Activated T-helper 17 cell treated with anti-CD3 and anti-CD28 coated beads, Interleukin-2, amount 50 U/mL, for 72 hours (primary cell): ENCODE results near the gene SPEF1. TPM values are rescaled to one million over a fixed set of nuclear protein-coding genes. Genes with fewer than 3 reads are reported as not detected.
A peak's percentile ranks its signal among the peaks of the same experiment; 100 is the strongest.

Source experiments
- ATAC-seq: fragments of 150-1000 bp; cut with Tn5 transposase; replicated peaks from 2 replicates; pipeline ENCODE4 v1.10.0; 2021; ENCODE audit warnings: mild to moderate bottlenecking, moderate library complexity
- H3K27ac Mint-ChIP-seq: one replicate; pipeline ENCODE4 v1.8.0; 2022; ENCODE audit warnings: mixed read lengths
- H3K27me3 Mint-ChIP-seq: one replicate; pipeline ENCODE4 v1.8.0; 2022; ENCODE audit warnings: mixed read lengths
- H3K36me3 Mint-ChIP-seq: one replicate; pipeline ENCODE4 v1.8.0; 2022; ENCODE audit warnings: low read depth, mild to moderate bottlenecking, mixed read lengths
- H3K4me1 Mint-ChIP-seq: one replicate; pipeline ENCODE4 v1.8.0; 2022; ENCODE audit warnings: mixed read lengths
- H3K4me3 Mint-ChIP-seq: one replicate; pipeline ENCODE4 v1.8.0; 2022; ENCODE audit warnings: mild to moderate bottlenecking, mixed read lengths
- H3K9me3 Mint-ChIP-seq: one replicate; pipeline ENCODE4 v1.8.0; 2022; ENCODE audit warnings: mixed read lengths
- total RNA-seq, 2 donors: library from RNA; stranded (reverse); gene quantifications; one replicate each; pipeline ENCODE4 v1.2.3, GENCODE V29; 2022

The SPEF1 gene
- total RNA-seq, 2 donors from 2014 or later, result 0.24 TPM

DNA sequence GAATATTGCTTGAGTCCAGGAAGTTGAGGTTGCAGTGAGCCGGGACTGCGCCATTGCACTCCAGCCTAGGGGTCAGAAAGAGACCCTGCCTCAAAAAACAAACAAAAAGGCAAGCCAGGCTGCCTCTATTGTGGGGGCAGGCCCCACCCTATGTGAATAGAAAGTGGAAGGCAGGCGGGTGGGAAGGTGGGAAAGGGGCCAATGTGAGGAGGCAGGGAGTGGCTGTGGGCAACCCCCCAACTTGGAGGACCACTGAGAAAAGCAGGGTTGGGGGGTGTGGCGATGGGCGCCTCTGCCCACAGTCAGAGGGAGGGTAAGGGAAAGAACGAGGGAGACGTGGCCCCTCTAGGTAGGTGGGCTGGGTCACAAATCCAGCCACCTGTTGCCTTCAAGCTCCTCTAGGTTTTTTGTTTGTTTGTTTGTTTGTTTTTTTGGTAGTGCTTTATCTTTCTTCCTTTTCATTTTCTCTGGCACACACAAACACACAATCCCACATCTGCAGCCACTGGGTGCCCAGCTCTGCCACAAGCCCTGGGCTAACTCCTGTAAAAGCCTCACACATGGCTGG is 33.8 kb upstream of the SPEF1 start:
- peak overlapping the region; percentile 72 for H3K4me3 Mint-ChIP-seq

DNA sequence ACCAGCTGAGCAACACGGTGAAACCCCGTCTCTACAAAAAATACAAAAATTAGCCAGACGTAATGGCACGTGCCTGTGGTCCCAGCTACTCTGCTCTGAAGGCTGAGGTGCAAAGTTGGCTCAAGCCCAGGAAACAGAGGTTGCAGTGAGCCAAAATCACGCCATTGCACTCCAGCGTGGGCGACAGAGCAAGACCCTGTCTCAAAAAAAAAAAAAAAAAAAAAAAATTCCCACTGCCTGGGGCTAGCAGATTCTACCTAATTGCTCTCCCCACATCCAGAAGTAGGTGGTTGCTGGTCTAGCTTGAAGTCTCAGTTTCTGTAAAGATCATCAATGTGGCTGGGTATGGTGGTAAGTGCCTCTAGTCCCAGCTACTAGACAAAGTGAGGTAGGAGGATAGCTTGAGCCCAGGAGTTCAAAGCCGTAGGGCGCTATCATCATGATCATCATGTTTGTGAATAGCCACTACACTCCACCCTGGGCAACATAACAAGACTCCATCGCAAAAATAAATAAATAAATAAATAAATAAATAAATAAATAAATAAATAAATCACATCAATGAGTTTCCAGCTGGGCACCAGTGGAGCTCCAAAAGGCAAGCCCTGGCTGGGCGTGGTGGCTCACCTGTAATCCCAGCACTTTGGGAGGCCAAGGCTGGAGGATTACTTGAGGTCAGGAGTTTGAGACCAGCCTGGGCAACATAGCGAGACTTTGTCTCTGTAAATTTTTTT is 32.8 kb upstream of the SPEF1 start:
- Mint-ChIP-seq H3K27ac (peak overlapping the region; percentile 98), H3K4me3 (peak overlapping the region; percentile 96), H3K9me3 (no peaks in the 10 kb centered on the region), H3K36me3 (peaks cover 8% of the 10 kb centered on the region), H3K27me3 (no peaks in the 10 kb centered on the region), H3K4me1 (peaks cover 35% of the 10 kb centered on the region)
- ATAC-seq, result peak; percentile 45

More for the DNA sequence above, 33.8 kb upstream of the SPEF1 start:
- peaks cover 8% of the 10 kb centered on the region for H3K36me3 Mint-ChIP-seq
- H3K9me3 Mint-ChIP-seq, result no peaks in the 10 kb centered on the region
- no peak for ATAC-seq
- H3K27ac Mint-ChIP-seq, result peak overlapping the region; percentile 63
- H3K4me1 Mint-ChIP-seq, result peaks cover 35% of the 10 kb centered on the region
- no peaks in the 10 kb centered on the region for H3K27me3 Mint-ChIP-seq

DNA sequence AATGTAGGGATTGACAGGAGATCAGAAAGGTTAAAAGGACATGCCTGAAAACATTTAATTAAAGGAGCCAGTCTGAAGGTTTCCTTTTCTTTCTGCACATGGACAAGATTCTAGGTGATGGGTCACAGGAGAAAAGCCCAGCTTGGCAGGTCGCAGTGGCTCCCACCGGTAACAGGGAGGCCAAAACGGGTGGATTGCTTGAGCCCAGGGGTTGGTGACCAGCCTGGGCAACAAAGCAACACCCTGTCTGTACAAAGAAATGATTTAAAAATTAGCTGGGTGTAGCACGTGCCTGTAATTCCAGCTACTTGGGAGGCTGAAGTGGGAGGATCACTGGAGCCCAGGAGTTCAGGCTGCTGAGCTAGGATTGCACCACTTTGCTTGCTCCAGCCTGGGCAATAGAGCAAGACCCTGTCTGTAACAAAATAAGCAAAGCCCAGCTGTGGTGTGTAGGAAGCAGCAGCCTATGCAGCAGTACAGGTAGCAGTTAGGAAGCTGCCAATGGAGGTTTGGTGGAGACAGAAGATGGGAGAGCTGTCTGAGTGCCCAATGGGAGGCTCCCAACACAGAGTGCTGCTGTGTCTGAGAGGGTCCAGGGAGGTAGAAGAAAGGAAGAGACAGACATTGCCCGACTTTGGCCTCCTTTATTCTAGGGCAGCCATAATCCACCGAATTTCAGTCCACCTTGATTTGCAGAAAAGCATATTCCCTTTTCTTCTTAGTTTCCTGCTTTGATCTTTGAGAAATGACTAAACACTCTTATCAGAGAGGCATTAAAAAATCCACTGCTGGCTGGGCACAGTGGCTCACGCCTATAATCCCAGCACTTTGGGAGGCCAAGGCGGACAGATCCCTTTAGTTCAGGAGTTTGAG is 32.0 kb upstream of the SPEF1 start:
- Mint-ChIP-seq H3K27ac (peak overlapping the region; percentile 98), H3K27me3 (no peaks in the 10 kb centered on the region), H3K36me3 (peaks cover 8% of the 10 kb centered on the region), H3K9me3 (no peaks in the 10 kb centered on the region), H3K4me1 (peaks cover 35% of the 10 kb centered on the region), H3K4me3 (peak overlapping the region; percentile 96)
- no peak for ATAC-seq

DNA sequence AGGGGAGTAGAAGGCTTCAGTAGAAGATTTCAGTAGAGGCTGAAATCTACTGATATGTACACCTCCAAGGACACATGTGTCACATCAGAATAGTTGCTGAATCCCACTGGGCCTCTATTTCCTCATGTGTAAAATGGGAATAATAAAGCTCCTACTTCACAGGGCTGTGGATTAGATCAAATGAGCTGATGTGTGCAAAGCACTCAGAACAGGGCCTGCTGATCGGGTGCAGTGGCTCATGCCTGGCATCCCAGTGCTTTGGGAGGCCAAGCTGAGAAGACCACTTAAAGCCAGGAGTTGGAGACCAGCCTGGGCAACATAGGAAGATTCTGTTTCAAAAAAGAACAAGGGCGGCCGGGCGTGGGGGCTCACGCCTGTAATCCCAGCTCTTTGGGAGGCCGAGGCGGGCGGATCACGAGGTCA is 31.0 kb upstream of the SPEF1 start:
- no peaks in the 10 kb centered on the region for H3K9me3 Mint-ChIP-seq
- peaks cover 8% of the 10 kb centered on the region for H3K36me3 Mint-ChIP-seq
- peak overlapping the region; percentile 98 for H3K27ac Mint-ChIP-seq
- ATAC-seq, result no peak
- H3K4me1 Mint-ChIP-seq, result peaks cover 36% of the 10 kb centered on the region
- H3K4me3 Mint-ChIP-seq, result peak overlapping the region; percentile 96
- no peaks in the 10 kb centered on the region for H3K27me3 Mint-ChIP-seq

DNA sequence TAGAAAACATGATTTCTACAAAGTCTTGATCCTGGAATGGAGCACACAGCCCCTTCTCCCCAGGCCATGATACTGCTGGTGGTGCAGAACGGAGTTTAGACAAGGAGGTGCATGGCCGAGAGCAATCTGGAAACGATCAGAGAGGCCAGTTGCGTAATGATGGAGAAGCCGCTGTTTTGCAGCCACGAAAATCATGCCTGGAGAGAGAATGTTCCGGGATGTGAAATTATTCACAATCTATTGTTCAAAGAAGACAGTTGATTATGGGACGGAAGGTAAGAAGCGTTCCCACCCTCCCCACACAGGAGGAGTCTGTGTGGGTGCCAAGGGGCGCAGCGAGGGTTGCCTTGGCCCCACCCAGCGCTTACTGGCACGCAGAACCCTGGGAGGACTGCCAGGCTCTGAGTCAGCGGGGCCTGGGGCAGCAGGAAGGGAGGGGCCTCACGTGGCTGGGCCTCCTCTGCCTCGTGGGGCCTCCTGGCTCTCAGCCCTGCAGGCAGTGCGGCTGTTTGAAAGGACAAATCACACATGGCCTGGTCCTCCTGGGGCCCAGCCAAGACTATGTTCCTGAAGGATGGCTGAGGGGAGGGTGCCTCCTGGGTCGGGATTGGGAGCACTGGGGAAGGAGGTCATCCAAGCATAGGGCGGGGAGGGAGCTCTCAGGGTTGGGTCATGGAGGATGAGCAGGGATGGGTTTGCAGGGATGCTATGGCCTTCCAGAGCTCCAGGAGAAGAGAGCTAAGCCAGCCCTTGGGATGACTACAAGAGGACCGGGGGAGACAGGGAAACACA is 30.4 kb upstream of the SPEF1 start:
- ATAC-seq, result peak; percentile 92
- peak overlapping the region; percentile 98 for H3K27ac Mint-ChIP-seq
- H3K27me3 Mint-ChIP-seq, result no peaks in the 10 kb centered on the region

DNA sequence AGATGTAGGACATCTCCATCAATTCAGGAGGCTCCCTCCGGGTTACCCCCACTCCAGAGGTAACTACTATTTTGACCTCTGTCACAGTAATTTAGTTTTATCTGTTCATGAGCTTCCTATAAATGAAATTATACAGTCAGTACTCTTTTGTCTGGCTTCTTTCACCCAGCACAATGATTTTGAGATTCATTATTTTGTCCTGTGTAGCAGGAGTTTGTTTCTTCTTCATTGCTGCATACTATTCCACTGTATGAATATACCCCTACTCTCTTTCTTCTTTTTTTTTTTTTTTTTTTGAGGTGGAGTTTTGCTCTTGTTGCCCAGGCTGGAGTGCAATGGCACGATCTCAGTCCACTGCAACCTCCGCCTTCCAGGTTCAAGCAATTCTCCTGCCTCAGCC is 27.3 kb upstream of the SPEF1 start:
- no peak overlapping the region for H3K4me3 Mint-ChIP-seq
- no peaks in the 10 kb centered on the region for H3K27me3 Mint-ChIP-seq
- H3K9me3 Mint-ChIP-seq, result no peaks in the 10 kb centered on the region
- no peak for ATAC-seq
- peaks cover 41% of the 10 kb centered on the region for H3K36me3 Mint-ChIP-seq
- H3K27ac Mint-ChIP-seq, result no peak overlapping the region
- peaks cover 20% of the 10 kb centered on the region for H3K4me1 Mint-ChIP-seq

More for the DNA sequence above, 30.4 kb upstream of the SPEF1 start:
- peaks cover 10% of the 10 kb centered on the region for H3K36me3 Mint-ChIP-seq
- H3K4me3 Mint-ChIP-seq, result peak overlapping the region; percentile 96
- H3K4me1 Mint-ChIP-seq, result peaks cover 38% of the 10 kb centered on the region
- H3K9me3 Mint-ChIP-seq, result no peaks in the 10 kb centered on the region

DNA sequence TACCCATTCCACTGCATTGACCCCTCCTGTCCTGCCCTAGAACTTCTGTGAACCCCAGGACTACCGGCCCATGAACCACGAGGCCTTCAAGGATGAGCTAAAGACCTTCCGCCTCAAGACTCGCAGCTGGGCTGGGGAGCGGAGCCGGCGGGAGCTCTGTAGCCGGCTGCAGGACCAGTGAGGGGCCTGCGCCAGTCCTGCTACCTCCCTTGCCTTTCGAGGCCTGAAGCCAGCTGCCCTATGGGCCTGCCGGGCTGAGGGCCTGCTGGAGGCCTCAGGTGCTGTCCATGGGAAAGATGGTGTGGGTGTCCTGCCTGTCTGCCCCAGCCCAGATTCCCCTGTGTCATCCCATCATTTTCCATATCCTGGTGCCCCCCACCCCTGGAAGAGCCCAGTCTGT is 23.5 kb upstream of the SPEF1 start:
- H3K36me3 Mint-ChIP-seq, result peaks cover 69% of the 10 kb centered on the region
- H3K9me3 Mint-ChIP-seq, result no peaks in the 10 kb centered on the region
- H3K27ac Mint-ChIP-seq, result peak overlapping the region; percentile 56
- H3K27me3 Mint-ChIP-seq, result no peaks in the 10 kb centered on the region
- ATAC-seq, result no peak
- H3K4me1 Mint-ChIP-seq, result peaks cover 23% of the 10 kb centered on the region
- no peak overlapping the region for H3K4me3 Mint-ChIP-seq

DNA sequence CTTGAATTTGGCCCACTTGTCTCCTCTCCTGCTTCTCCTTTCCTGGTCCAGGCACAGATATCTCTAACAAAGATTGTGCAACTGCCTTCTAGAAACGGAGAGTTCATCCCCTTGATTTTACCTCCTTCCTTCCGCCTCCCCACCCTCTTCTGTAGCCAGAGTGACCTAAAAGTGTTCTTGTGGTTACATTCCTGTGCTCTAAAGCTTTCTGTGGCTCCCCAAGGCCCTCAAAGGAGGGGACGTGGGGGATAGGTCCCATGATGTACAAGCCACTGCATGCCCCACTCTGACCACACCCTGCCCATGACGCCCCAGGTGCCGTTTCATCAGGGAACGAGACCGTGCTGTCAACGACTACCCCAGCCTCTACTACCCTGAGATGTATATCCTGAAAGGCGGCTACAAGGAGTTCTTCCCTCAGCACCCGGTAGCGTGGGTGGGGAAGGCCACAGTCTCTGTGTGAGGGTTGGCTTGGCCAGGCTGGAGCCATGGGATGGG is 23.1 kb upstream of the SPEF1 start:
- Mint-ChIP-seq H3K27ac (peak overlapping the region; percentile 4), H3K9me3 (no peaks in the 10 kb centered on the region)
- ATAC-seq, result no peak

DNA sequence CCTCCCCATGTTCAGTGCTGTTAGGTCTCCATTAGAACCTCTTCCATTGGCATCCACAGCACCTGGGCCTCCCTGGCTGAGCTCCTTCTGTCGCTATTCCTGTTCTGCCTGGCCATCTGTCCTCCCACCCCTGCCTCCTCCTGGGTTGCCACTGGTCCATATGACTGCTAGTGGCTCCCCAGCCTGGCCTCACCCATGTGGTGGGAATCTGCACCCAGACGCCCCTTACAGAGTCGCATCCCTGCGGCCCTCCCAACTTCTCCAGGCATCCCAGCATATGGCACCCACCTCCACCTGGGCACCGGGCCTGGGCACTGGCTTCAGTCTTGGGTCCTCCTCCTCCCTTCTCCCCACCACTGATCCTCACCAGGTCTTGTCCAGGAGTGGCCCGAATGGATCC is 22.6 kb upstream of the SPEF1 start:
- no peak overlapping the region for H3K4me3 Mint-ChIP-seq
- H3K27ac Mint-ChIP-seq, result peak overlapping the region; percentile 28
- H3K9me3 Mint-ChIP-seq, result no peaks in the 10 kb centered on the region
- H3K36me3 Mint-ChIP-seq, result peaks cover 78% of the 10 kb centered on the region
- H3K27me3 Mint-ChIP-seq, result no peaks in the 10 kb centered on the region
- ATAC-seq, result no peak
- H3K4me1 Mint-ChIP-seq, result peaks cover 29% of the 10 kb centered on the region

More for the DNA sequence above, 23.1 kb upstream of the SPEF1 start:
- Mint-ChIP-seq H3K27me3 (no peaks in the 10 kb centered on the region), H3K36me3 (peaks cover 73% of the 10 kb centered on the region), H3K4me1 (peaks cover 25% of the 10 kb centered on the region), H3K4me3 (no peak overlapping the region)

DNA sequence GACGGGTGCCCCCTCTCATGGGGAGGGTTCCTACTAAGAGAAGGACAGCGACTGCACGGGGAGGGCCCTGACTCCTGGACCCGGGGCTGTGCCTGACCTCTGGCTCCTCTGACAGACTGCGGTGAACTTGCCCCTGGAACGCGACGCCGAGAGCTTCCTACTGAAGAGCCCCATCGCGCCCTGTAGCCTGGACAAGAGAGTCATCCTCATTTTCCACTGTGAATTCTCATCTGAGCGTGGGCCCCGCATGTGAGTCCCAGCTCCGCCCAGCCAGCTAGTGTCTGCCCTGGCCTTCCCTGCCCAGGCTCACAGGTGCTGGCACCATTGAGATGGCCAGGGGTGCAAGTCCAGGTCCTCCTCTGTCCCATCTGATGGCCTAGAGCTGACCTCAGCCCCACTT is 22.0 kb upstream of the SPEF1 start:
- H3K27ac Mint-ChIP-seq, result peak overlapping the region; percentile 98
- no peak for ATAC-seq
- peaks cover 83% of the 10 kb centered on the region for H3K36me3 Mint-ChIP-seq
- no peaks in the 10 kb centered on the region for H3K9me3 Mint-ChIP-seq
- H3K4me3 Mint-ChIP-seq, result no peak overlapping the region
- no peaks in the 10 kb centered on the region for H3K27me3 Mint-ChIP-seq
- peaks cover 34% of the 10 kb centered on the region for H3K4me1 Mint-ChIP-seq

DNA sequence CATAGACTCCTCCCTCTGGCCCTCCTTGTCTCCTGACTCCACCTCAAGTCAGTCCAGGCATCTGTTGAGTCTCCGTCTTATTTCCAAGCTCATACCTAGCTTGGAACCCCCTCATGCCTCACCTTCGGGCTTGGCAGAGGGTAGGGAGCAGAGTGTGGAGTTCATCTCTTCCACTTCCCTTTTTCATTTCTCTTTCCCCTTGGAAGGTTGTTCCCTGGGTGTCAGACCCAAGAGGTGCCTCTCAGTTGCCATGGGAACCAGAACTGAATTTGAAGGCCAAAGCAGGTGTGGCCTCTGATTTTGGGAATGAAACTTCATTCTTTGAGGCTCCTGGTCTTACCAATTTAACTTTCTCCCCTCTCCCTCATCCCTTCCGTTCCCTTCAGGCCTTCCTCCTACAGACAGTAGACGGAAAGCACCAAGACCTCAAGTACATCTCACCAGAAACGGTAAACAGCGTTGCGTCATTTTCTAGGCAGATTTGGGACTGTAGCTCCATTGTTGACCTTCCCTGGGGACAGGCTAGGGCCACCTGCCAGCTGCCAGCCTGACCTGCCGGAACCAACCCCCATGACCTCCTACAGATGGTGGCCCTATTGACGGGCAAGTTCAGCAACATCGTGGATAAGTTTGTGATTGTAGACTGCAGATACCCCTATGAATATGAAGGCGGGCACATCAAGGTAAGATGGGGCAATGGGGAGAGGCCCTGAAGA is 21.4 kb upstream of the SPEF1 start:
- no peaks in the 10 kb centered on the region for H3K9me3 Mint-ChIP-seq
- H3K4me3 Mint-ChIP-seq, result peak overlapping the region; percentile 14
- no peak for ATAC-seq
- peaks cover 38% of the 10 kb centered on the region for H3K4me1 Mint-ChIP-seq
- H3K27me3 Mint-ChIP-seq, result no peaks in the 10 kb centered on the region
- H3K27ac Mint-ChIP-seq, result peak overlapping the region; percentile 98
- H3K36me3 Mint-ChIP-seq, result peaks cover 89% of the 10 kb centered on the region

DNA sequence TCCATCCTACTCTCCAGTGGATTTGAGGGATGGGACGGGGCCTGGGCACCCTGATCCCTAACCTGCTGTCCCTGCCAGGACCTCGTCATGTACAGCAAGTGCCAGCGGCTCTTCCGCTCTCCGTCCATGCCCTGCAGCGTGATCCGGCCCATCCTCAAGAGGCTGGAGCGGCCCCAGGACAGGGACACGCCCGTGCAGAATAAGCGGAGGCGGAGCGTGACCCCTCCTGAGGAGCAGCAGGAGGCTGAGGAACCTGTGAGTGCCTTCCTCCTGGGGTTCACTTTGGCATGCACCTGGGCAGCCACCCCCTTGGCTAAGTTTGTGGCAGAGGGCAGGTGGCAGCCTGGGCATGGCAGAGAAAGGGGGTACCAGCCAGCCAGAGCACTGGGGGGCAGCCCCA is 20.6 kb upstream of the SPEF1 start:
- Mint-ChIP-seq H3K27me3 (no peaks in the 10 kb centered on the region), H3K4me1 (peaks cover 37% of the 10 kb centered on the region), H3K4me3 (no peak overlapping the region), H3K27ac (peak overlapping the region; percentile 98), H3K9me3 (no peaks in the 10 kb centered on the region), H3K36me3 (peaks cover 98% of the 10 kb centered on the region)
- ATAC-seq, result no peak

DNA sequence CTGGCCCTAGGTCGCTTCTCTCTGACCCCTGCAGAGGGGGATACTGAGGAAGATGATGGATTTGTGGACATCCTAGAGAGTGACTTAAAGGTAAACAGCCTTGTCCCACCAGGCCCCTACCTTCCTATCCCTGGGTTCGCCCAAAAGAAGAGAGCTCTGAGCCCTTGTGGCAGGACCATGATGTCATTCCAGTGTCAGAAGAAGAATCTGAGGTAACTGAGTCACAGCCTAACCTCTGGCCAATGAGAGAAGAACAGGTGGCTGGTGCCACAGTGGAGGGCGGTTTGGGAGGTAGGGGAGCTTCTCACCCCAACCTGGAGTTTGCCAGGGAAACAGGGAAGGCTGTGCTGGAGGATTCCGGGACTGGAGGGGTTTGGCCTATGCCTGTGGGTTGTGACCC is 20.1 kb upstream of the SPEF1 start:
- peak; percentile 37 for ATAC-seq
- peak overlapping the region; percentile 98 for H3K27ac Mint-ChIP-seq
- no peaks in the 10 kb centered on the region for H3K27me3 Mint-ChIP-seq
- peak overlapping the region; percentile 17 for H3K4me3 Mint-ChIP-seq
- peaks cover 37% of the 10 kb centered on the region for H3K4me1 Mint-ChIP-seq
- H3K9me3 Mint-ChIP-seq, result no peaks in the 10 kb centered on the region
- H3K36me3 Mint-ChIP-seq, result peaks cover 96% of the 10 kb centered on the region
